Gastroesophageal sphincter (tissue), 4 donors: ENCODE results near the gene PPP1R37. TPM values are rescaled to one million over a fixed set of nuclear protein-coding genes. Genes with fewer than 3 reads are reported as not detected.

ENCODE experiments used
- ATAC-seq: fragments of 150-250 bp; one replicate; pipeline ENCODE4 v1.9.1; 2016; ENCODE audit warnings: mild to moderate bottlenecking, moderate library complexity
- H3K27ac ChIP-seq, 4 donors: fragments of 200-600 bp; sonication (generic) in 3 of 4; 1 replicate in 3 of 4; 2 replicates in 1 of 4; pipeline ENCODE4 v1.5.1; 2016 to 2019
- H3K27me3 ChIP-seq: fragments of 200-600 bp; sonication (generic); one replicate; pipeline ENCODE4 v1.5.1; 2019
- H3K36me3 ChIP-seq, 2 donors: fragments of 200-600 bp; sonication (generic); one replicate each; pipeline ENCODE4 v1.5.1; 2019; ENCODE audit warnings: control low read depth in 1 of 2
- H3K4me1 ChIP-seq, 3 donors: fragments of 200-600 bp; sonication (generic); 1 replicate in 2 of 3; 2 replicates in 1 of 3; pipeline ENCODE4 v1.5.1; 2016 to 2019; ENCODE audit warnings: control low read depth in 2 of 3
- H3K4me3 ChIP-seq, 2 donors: fragments of 200-600 bp; sonication (generic); one replicate each; pipeline ENCODE4 v1.5.1; 2019; ENCODE audit warnings: mild to moderate bottlenecking in 1 of 2, moderate library complexity in 1 of 2
- H3K9me3 ChIP-seq, 3 donors: fragments of 200-600 bp; sonication (generic); one replicate each; pipeline ENCODE4 v1.5.1; 2017 to 2019; ENCODE audit warnings: control low read depth in 2 of 3
- EP300 ChIP-seq: sonication (generic); formaldehyde crosslinking; IDR thresholded peaks from one replicate; pipeline ENCODE4 v1.6.1; 2017; ENCODE audit warnings: antibody characterized with exemption, mild to moderate bottlenecking
- POLR2A ChIP-seq, 2 donors: fragments of 450-650 bp; IDR thresholded peaks; one replicate each; pipeline ENCODE4 v1.6.1; 2017; ENCODE audit warnings: antibody characterized with exemption in 2 of 2, mild to moderate bottlenecking in 2 of 2, moderate library complexity in 1 of 2
- POLR2AphosphoS5 ChIP-seq: sonication (generic); formaldehyde crosslinking; IDR thresholded peaks from one replicate; pipeline ENCODE4 v1.6.1; 2017; ENCODE audit warnings: antibody characterized with exemption
- WGBS, 2 donors: methylation state at CpG; one replicate each; pipeline ENCODE4 v1.1.5; 2018; ENCODE audit warnings: low coverage in 1 of 2; 5-methylcytosine and 5-hydroxymethylcytosine counted together
- total RNA-seq, 4 donors: library from RNA; depleted of rRNA; stranded (reverse); fragments of >200 nt; gene quantifications; one replicate each; pipeline ENCODE4 v1.1.0, GENCODE V29; 2016
- TF ChIP-seq, protein P1 (sequence below), 4 experiments: fragments of 200-600 bp in 2 of 4; fragments of 450-650 bp in 2 of 4; sonication (generic) in 1 of 4; IDR thresholded peaks; one replicate each; pipeline ENCODE4 v1.5.1; 2017 to 2019; ENCODE audit warnings: antibody characterized with exemption in 4 of 4, mild to moderate bottlenecking in 2 of 4, moderate library complexity in 2 of 4

The PPP1R37 gene
- total RNA-seq, 4 donors from 2014 or later, result 22.6 to 51.4 (median 24.6) TPM

DNA sequence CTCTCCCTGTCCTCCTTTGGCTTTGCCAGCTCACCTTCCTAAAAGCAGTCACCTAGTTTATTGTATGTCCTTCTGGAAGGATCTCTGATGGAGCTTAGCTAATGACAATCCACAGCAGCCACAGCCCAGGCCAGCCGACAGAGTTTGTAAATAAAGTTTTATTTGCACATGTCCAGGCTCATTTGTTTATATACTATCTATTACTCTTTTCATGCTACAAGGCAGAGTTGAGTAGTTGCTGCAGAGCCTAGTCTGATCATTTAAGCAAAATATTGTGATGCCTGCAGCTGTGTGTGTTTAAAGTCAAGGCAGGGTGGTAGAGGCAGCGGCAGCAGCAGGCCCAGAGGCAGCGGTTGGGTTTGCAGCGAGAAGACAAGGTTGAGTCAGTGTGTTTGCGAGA, 35.2 kb downstream of the PPP1R37 start:
- Histone ChIP-seq H3K4me3 (no peak overlapping the region), H3K9me3 (no peaks in the 10 kb centered on the region), H3K4me1 (no peaks in the 10 kb centered on the region), H3K36me3 (peaks cover 0 to 3% of the 10 kb centered on the region in 2 donors), H3K27me3 (no peaks in the 10 kb centered on the region), H3K27ac (no peak overlapping the region)
- 84 to 94% methylated on average over 5 of the region's 5 CpGs for WGBS, 2 donors
- ATAC-seq, result no peak
- TF ChIP-seq POLR2A (IDR thresholded peaks at IDR 0.05) (no peak), POLR2AphosphoS5 (no peak), EP300 (no peak)
- TF ChIP-seq, protein P1, sequence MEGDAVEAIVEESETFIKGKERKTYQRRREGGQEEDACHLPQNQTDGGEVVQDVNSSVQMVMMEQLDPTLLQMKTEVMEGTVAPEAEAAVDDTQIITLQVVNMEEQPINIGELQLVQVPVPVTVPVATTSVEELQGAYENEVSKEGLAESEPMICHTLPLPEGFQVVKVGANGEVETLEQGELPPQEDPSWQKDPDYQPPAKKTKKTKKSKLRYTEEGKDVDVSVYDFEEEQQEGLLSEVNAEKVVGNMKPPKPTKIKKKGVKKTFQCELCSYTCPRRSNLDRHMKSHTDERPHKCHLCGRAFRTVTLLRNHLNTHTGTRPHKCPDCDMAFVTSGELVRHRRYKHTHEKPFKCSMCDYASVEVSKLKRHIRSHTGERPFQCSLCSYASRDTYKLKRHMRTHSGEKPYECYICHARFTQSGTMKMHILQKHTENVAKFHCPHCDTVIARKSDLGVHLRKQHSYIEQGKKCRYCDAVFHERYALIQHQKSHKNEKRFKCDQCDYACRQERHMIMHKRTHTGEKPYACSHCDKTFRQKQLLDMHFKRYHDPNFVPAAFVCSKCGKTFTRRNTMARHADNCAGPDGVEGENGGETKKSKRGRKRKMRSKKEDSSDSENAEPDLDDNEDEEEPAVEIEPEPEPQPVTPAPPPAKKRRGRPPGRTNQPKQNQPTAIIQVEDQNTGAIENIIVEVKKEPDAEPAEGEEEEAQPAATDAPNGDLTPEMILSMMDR (IDR thresholded peaks at IDR 0.05), result no peak

DNA sequence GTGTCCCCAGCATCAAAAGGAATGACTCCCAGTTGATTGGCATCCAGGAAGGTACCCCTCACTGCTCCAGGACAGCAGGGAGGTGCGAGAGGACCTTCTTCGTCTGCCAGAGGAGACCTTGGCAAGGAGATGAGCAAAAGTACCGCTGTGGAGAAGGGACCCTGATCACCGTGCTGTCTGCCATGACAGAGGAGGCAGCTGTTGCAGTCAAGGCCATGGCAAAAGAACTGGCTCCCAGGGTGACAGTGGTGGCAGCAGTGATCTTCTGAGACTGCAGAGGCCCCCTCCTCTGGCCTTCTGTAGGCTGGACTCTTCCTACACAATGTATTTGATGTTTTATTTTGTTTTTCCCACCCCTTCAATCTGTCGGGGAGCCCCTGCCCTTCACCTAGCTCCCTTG, 35.8 kb downstream of the PPP1R37 start:
- Histone ChIP-seq H3K27ac (no peak overlapping the region), H3K36me3 (no peaks in the 10 kb centered on the region), H3K4me3 (no peak overlapping the region), H3K27me3 (no peaks in the 10 kb centered on the region), H3K4me1 (no peaks in the 10 kb centered on the region), H3K9me3 (no peaks in the 10 kb centered on the region)
- WGBS, 2 donors, result 82 to 100% methylated on average over 4 to 5 of the region's 5 CpGs
- TF ChIP-seq, protein P1 (IDR thresholded peaks at IDR 0.05), result no peak
- TF ChIP-seq POLR2A (IDR thresholded peaks at IDR 0.05), result no peak
- no peak for TF ChIP-seq EP300
- ATAC-seq, result no peak

DNA sequence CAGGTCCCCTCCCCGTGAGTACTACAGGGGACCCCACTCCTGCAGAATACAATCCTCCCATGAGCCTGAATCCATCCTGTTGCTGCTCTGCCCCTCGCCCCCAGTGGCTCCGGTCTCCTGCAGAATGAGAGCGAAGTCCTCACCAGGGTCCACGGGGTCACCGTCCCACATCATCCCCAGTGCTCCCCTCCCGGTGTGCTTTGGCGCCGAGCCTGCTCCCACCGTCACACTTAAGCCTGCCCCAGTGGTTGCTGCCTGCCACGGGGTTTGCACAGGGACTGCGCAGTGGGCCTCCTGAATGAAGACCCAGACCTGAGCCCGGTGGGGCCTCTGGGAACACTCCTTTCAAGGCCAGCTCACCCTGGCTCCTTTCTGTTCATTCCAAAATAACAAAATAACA, 37.3 kb downstream of the PPP1R37 start:
- ATAC-seq, result no peak
- no peak overlapping the region for H3K4me3 ChIP-seq
- WGBS, 2 donors, result 93% methylated on average over 3 of the region's 13 CpGs; no CpG with 5 or more reads in 1 of the 2 donors
- H3K4me1 ChIP-seq, result no peaks in the 10 kb centered on the region
- TF ChIP-seq, protein P1 (IDR thresholded peaks at IDR 0.05), result no peak
- H3K9me3 ChIP-seq, result no peaks in the 10 kb centered on the region
- no peak overlapping the region for H3K27ac ChIP-seq
- no peaks in the 10 kb centered on the region for H3K36me3 ChIP-seq
- H3K27me3 ChIP-seq, result no peaks in the 10 kb centered on the region

DNA sequence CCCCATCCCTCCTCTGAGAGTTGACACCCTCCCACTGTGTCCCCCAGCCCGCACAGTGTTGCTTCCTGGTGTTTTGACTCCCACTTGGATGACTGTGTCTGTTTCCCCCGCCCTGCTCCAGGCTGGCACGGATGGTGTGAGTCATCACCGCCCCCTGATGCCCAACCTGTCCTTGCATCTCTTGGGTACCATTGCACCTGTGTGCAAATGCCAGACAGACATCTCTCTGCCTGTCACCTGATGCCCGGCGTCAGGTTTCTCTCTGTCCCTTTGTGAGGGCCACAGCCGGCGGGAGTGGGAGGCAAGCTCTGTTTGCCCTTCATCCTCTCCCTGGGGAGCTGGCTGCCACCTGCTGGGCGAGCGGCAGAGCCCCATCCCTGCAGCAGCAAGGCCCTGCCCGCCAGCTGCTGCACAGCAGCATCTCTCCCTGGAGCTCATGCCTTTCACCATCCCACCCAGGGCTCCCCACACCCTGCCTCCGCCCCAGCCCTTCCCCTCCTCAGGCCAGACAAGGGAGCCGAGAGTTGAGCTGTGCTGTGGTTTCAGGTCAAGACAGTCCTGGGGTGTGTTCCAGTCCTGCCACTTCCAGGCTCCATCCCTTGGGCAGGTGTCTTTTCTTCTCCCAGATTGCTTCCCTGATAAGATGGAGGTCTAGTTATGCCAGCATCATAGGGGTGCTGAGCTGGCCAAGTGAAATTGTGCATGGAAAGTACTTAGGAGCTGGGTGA, 38.1 kb downstream of the PPP1R37 start:
- H3K9me3 ChIP-seq, result no peaks in the 10 kb centered on the region
- no peaks in the 10 kb centered on the region for H3K27me3 ChIP-seq
- no peak for ATAC-seq
- H3K4me1 ChIP-seq, result peaks cover 0 to 4% (median 0%) of the 10 kb centered on the region in 3 donors
- H3K4me3 ChIP-seq, result no peak overlapping the region
- H3K27ac ChIP-seq, result no peak overlapping the region
- H3K36me3 ChIP-seq, result no peaks in the 10 kb centered on the region
- TF ChIP-seq POLR2AphosphoS5 (no peak), EP300 (no peak), POLR2A (IDR thresholded peaks at IDR 0.05) (no peak)
- TF ChIP-seq, protein P1 (IDR thresholded peaks at IDR 0.05), result no peak
- 20 to 78% methylated on average over 1 to 5 of the region's 13 CpGs for WGBS, 2 donors

DNA sequence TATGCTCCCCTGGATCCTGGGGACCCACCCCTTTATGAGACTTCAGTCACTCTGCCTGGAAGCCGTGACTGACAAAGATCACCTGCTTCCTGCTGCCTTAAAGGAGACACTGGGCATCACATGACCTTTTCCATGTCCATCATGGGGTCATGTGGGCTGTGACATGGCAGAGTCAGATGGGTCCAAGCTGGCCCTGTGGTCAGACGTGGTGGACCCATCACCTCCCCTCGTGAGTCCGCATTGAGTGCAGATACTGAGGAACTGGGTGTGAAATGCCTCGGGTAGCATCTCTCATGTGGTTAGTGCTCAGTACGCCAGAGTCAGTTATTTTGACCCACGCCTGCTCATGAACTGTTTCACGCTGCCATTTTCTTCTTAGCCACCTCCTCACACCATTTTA, 40.7 kb downstream of the PPP1R37 start:
- H3K27ac ChIP-seq, result no peak overlapping the region
- H3K36me3 ChIP-seq, result no peaks in the 10 kb centered on the region
- H3K9me3 ChIP-seq, result no peaks in the 10 kb centered on the region
- TF ChIP-seq POLR2AphosphoS5 (no peak), EP300 (no peak), POLR2A (IDR thresholded peaks at IDR 0.05) (no peak)
- H3K27me3 ChIP-seq, result no peaks in the 10 kb centered on the region
- no peak overlapping the region for H3K4me3 ChIP-seq
- peaks cover 0 to 29% (median 11%) of the 10 kb centered on the region in 3 donors for H3K4me1 ChIP-seq
- no peak for ATAC-seq
- 89% methylated on average over 7 of the region's 8 CpGs for WGBS, 2 donors
